Astrocyte of the hippocampus (primary cell): Measurements from ENCODE around the gene CYBA.
"Not testable (repeated sequence)": the region's sequence is repeated elsewhere in the genome, so short reads cannot be mapped to it uniquely, and the experiment has no call there.

Experiments used
- DNase-seq: peaks from one replicate; pipeline ENCODE4 v3.0.0; 2011; ENCODE audit warnings: low read depth, low spot score

The CYBA gene

GRCh38 chr16:88614818-88615580, 35.9 kb downstream of the CYBA start:
- DNase-seq, result no peak

- peak; percentile 21 for DNase-seq
Observed at GRCh38 chr16:88613911-88614817, 36.7 kb downstream of the CYBA start.

- no peak for DNase-seq
Observed at GRCh38 chr16:88613293-88613692, 37.6 kb downstream of the CYBA start.

GRCh38 chr16:88610909-88611812, 39.7 kb downstream of the CYBA start:
- DNase-seq, result peak; percentile 51

GRCh38 chr16:88610080-88610479, 40.8 kb downstream of the CYBA start:
- DNase-seq, result no peak

GRCh38 chr16:88609426-88609825, 41.4 kb downstream of the CYBA start:
- not testable (repeated sequence) for DNase-seq

GRCh38 chr16:88608076-88608475, 42.8 kb downstream of the CYBA start:
- no peak for DNase-seq

- no peak for DNase-seq
Observed at GRCh38 chr16:88606148-88606757, 44.6 kb downstream of the CYBA start.

- DNase-seq, result no peak
Observed at GRCh38 chr16:88605186-88606147, 45.4 kb downstream of the CYBA start.

- no peak for DNase-seq
Observed at GRCh38 chr16:88602091-88602490, 48.8 kb downstream of the CYBA start.

GRCh38 chr16:88601313-88602036, 49.4 kb downstream of the CYBA start:
- no peak for DNase-seq

GRCh38 chr16:88600539-88600896, 50.3 kb downstream of the CYBA start:
- DNase-seq, result no peak

GRCh38 chr16:88599825-88600538, 50.9 kb downstream of the CYBA start:
- no peak for DNase-seq

- no peak for DNase-seq
Observed at GRCh38 chr16:88599092-88599733, 51.6 kb downstream of the CYBA start.

- no peak for DNase-seq
Observed at GRCh38 chr16:88597856-88598491, 52.9 kb downstream of the CYBA start.

- peak; percentile 35 for DNase-seq
Observed at GRCh38 chr16:88596483-88596882, 54.4 kb downstream of the CYBA start.

- no peak for DNase-seq
Observed at GRCh38 chr16:88595921-88596320, 54.9 kb downstream of the CYBA start.

GRCh38 chr16:88595101-88595500, 55.8 kb downstream of the CYBA start:
- no peak for DNase-seq
